Activated T-helper 17 cell treated with anti-CD3 and anti-CD28 coated beads, Interleukin-2, amount 50 U/mL, for 72 hours (primary cell): ENCODE measurements around the gene PGAP1. TPM values are rescaled to one million over a fixed set of nuclear protein-coding genes. Genes with fewer than 3 reads are reported as not detected.

Experiments used
- ATAC-seq: fragments of 150-1000 bp; cut with Tn5 transposase; replicated peaks from 2 replicates; pipeline ENCODE4 v1.10.0; 2021; ENCODE audit warnings: mild to moderate bottlenecking, moderate library complexity
- H3K27ac Mint-ChIP-seq: one replicate; pipeline ENCODE4 v1.8.0; 2022; ENCODE audit warnings: mixed read lengths
- H3K27me3 Mint-ChIP-seq: one replicate; pipeline ENCODE4 v1.8.0; 2022; ENCODE audit warnings: mixed read lengths
- H3K36me3 Mint-ChIP-seq: one replicate; pipeline ENCODE4 v1.8.0; 2022; ENCODE audit warnings: low read depth, mild to moderate bottlenecking, mixed read lengths
- H3K4me1 Mint-ChIP-seq: one replicate; pipeline ENCODE4 v1.8.0; 2022; ENCODE audit warnings: mixed read lengths
- H3K4me3 Mint-ChIP-seq: one replicate; pipeline ENCODE4 v1.8.0; 2022; ENCODE audit warnings: mild to moderate bottlenecking, mixed read lengths
- H3K9me3 Mint-ChIP-seq: one replicate; pipeline ENCODE4 v1.8.0; 2022; ENCODE audit warnings: mixed read lengths
- total RNA-seq, 2 donors: library from RNA; stranded (reverse); gene quantifications; one replicate each; pipeline ENCODE4 v1.2.3, GENCODE V29; 2022

The PGAP1 gene
- total RNA-seq, 2 donors from 2014 or later: 41.6 to 44.8 TPM

GRCh38 chr2:196887431-196887830 is 39.1 kb downstream of the PGAP1 start:
- no peaks in the 10 kb centered on the region for H3K9me3 Mint-ChIP-seq
- H3K27me3 Mint-ChIP-seq: no peaks in the 10 kb centered on the region
- H3K4me3 Mint-ChIP-seq: no peak overlapping the region
- H3K36me3 Mint-ChIP-seq: peaks cover 92% of the 10 kb centered on the region
- ATAC-seq: no peak
- H3K4me1 Mint-ChIP-seq: no peaks in the 10 kb centered on the region
- H3K27ac Mint-ChIP-seq: no peak overlapping the region

GRCh38 chr2:196884368-196884767 is 42.1 kb downstream of the PGAP1 start:
- H3K4me1 Mint-ChIP-seq: no peaks in the 10 kb centered on the region
- H3K27ac Mint-ChIP-seq: no peak overlapping the region
- peaks cover 90% of the 10 kb centered on the region for H3K36me3 Mint-ChIP-seq
- no peak overlapping the region for H3K4me3 Mint-ChIP-seq
- no peak for ATAC-seq
- no peaks in the 10 kb centered on the region for H3K9me3 Mint-ChIP-seq
- no peaks in the 10 kb centered on the region for H3K27me3 Mint-ChIP-seq

GRCh38 chr2:196876364-196876763 is 50.1 kb downstream of the PGAP1 start:
- Mint-ChIP-seq H3K36me3 (peaks cover 73% of the 10 kb centered on the region), H3K4me3 (no peak overlapping the region), H3K4me1 (no peaks in the 10 kb centered on the region), H3K9me3 (no peaks in the 10 kb centered on the region), H3K27ac (no peak overlapping the region), H3K27me3 (no peaks in the 10 kb centered on the region)
- ATAC-seq: no peak

GRCh38 chr2:196875414-196875813 is 51.1 kb downstream of the PGAP1 start:
- no peak overlapping the region for H3K27ac Mint-ChIP-seq
- no peaks in the 10 kb centered on the region for H3K4me1 Mint-ChIP-seq
- no peaks in the 10 kb centered on the region for H3K9me3 Mint-ChIP-seq
- H3K4me3 Mint-ChIP-seq: no peak overlapping the region
- no peaks in the 10 kb centered on the region for H3K27me3 Mint-ChIP-seq
- ATAC-seq: peak; percentile 74
- H3K36me3 Mint-ChIP-seq: peaks cover 71% of the 10 kb centered on the region

DNA sequence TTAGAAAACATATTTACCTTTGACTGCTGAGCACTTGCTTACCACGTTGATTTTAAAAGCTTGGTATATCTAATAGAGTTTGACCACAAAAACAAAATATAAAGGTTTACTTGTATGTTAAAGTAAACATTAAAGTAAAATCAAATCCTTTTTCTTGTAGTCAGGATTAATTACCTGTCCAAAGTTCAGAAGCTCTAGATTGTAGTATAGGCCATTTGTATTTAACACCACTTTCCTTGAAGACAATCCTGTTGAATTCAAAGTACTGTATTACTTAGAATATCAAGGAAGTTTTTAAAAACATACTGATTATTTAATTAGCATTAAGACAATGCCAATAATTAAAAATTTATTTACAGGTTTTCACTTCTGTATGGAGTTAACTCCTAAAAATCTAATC is 53.0 kb downstream of the PGAP1 start:
- no peaks in the 10 kb centered on the region for H3K27me3 Mint-ChIP-seq
- no peak for ATAC-seq

GRCh38 chr2:196854629-196855028 is 71.9 kb downstream of the PGAP1 start:
- Mint-ChIP-seq H3K4me3 (no peak overlapping the region), H3K9me3 (peaks cover 5% of the 10 kb centered on the region), H3K4me1 (no peaks in the 10 kb centered on the region), H3K27ac (no peak overlapping the region), H3K27me3 (no peaks in the 10 kb centered on the region), H3K36me3 (peaks cover 81% of the 10 kb centered on the region)
- ATAC-seq: no peak

More for the DNA sequence above, 53.0 kb downstream of the PGAP1 start:
- Mint-ChIP-seq H3K27ac (no peak overlapping the region), H3K4me3 (no peak overlapping the region), H3K36me3 (peaks cover 65% of the 10 kb centered on the region), H3K9me3 (no peaks in the 10 kb centered on the region), H3K4me1 (no peaks in the 10 kb centered on the region)

GRCh38 chr2:196853301-196854087 is 73.0 kb downstream of the PGAP1 start:
- Mint-ChIP-seq H3K27ac (no peak overlapping the region), H3K4me3 (no peak overlapping the region), H3K36me3 (peaks cover 78% of the 10 kb centered on the region), H3K27me3 (no peaks in the 10 kb centered on the region), H3K9me3 (peaks cover 2% of the 10 kb centered on the region), H3K4me1 (no peaks in the 10 kb centered on the region)
- no peak for ATAC-seq

DNA sequence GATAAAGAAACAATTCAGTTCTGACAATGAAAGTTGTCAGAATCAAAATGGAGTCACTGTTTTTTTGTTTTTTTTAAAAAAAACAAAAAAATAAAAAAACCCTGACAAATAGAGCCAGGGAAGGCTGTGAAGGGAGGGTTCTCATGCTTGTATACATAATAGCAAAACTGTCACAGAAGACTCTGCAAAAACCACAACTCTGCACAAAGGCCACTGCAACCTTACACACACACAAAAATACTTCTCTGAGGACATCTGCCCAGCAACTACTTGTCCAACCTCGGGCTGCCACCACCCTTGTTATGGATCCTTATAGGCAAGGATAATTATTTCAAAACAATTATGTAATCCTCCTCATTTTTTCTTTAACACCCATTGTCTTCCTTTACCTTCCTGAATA is 75.4 kb downstream of the PGAP1 start:
- no peak overlapping the region for H3K4me3 Mint-ChIP-seq

DNA sequence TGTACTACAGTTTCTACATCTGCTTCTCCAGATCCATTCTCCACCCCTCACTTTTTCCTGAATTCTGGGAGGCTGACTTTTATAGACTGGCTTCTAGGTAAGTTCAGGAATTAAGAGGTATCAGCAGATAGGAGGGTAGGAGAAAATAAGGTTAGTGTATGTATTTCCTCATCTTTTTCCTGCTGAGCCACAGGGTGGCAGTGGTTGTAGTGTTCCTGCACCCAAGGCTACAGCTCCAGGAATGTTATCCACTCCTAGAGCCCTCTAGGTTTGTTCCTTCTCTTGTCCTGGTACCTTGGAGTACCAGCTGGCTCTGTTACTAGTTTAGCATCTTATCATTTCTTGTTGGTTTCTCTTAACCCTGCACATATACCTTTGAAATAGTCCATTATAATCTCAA is 76.6 kb downstream of the PGAP1 start:
- no peaks in the 10 kb centered on the region for H3K4me1 Mint-ChIP-seq
- no peak for ATAC-seq
- no peak overlapping the region for H3K4me3 Mint-ChIP-seq
- peaks cover 81% of the 10 kb centered on the region for H3K36me3 Mint-ChIP-seq
- no peaks in the 10 kb centered on the region for H3K27me3 Mint-ChIP-seq
- H3K9me3 Mint-ChIP-seq: no peaks in the 10 kb centered on the region
- H3K27ac Mint-ChIP-seq: peak overlapping the region; percentile 15

More for the DNA sequence above, 75.4 kb downstream of the PGAP1 start:
- Mint-ChIP-seq H3K36me3 (peaks cover 78% of the 10 kb centered on the region), H3K4me1 (no peaks in the 10 kb centered on the region), H3K27me3 (no peaks in the 10 kb centered on the region), H3K9me3 (no peaks in the 10 kb centered on the region), H3K27ac (peak overlapping the region; percentile 22)
- no peak for ATAC-seq

GRCh38 chr2:196846295-196846694 is 80.2 kb downstream of the PGAP1 start:
- H3K36me3 Mint-ChIP-seq: peaks cover 88% of the 10 kb centered on the region
- no peak for ATAC-seq
- H3K4me1 Mint-ChIP-seq: no peaks in the 10 kb centered on the region
- no peak overlapping the region for H3K27ac Mint-ChIP-seq
- H3K4me3 Mint-ChIP-seq: no peak overlapping the region
- no peaks in the 10 kb centered on the region for H3K9me3 Mint-ChIP-seq
- no peaks in the 10 kb centered on the region for H3K27me3 Mint-ChIP-seq

DNA sequence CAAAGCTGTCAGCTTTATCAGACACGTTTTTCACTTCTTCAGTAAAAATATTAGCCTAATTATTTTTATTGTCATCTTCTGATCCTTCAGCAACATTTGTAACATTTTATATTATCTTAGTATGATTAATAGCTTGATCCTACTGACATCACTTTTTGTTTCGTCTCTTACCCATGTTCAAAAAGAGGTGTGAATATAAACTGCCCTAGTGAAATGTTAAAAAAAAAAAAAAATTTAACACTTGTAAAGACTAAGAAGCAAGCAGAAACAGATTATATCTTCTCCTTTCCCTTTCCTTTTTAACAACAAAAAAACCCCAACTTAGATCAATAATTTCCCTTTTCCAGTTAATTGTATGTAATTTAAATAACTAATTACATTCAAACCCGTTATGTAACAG is 81.1 kb downstream of the PGAP1 start:
- no peaks in the 10 kb centered on the region for H3K27me3 Mint-ChIP-seq
- H3K27ac Mint-ChIP-seq: no peak overlapping the region
- no peaks in the 10 kb centered on the region for H3K4me1 Mint-ChIP-seq
- H3K9me3 Mint-ChIP-seq: no peaks in the 10 kb centered on the region
- no peak for ATAC-seq
- no peak overlapping the region for H3K4me3 Mint-ChIP-seq
- H3K36me3 Mint-ChIP-seq: peaks cover 93% of the 10 kb centered on the region

- Mint-ChIP-seq H3K4me3 (no peak overlapping the region), H3K4me1 (no peaks in the 10 kb centered on the region), H3K9me3 (no peaks in the 10 kb centered on the region), H3K36me3 (peaks cover 84% of the 10 kb centered on the region), H3K27ac (no peak overlapping the region), H3K27me3 (no peaks in the 10 kb centered on the region)
- no peak for ATAC-seq
Observed at GRCh38 chr2:196840171-196840570, 86.3 kb downstream of the PGAP1 start.

DNA sequence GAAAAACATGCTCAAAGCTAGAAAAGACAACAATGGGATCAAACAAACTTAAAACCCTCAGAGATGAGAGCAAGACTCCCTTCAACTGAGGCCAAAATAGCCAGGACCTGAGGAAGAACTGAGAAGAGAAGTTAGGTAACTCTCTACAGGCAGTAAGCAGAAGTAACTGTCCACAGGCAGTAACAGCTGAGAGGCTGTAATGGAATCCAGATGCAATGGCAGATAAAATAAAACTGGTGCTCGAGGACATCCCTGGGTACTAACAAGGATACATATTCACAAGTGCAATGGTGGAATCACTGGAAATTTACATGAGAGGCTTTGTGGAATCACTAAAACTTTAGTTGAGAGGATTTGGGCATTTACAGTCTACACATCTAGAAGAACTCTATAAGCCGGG is 86.9 kb downstream of the PGAP1 start:
- Mint-ChIP-seq H3K4me3 (no peak overlapping the region), H3K27me3 (no peaks in the 10 kb centered on the region), H3K4me1 (no peaks in the 10 kb centered on the region), H3K27ac (no peak overlapping the region), H3K9me3 (no peaks in the 10 kb centered on the region), H3K36me3 (peaks cover 79% of the 10 kb centered on the region)
- no peak for ATAC-seq

DNA sequence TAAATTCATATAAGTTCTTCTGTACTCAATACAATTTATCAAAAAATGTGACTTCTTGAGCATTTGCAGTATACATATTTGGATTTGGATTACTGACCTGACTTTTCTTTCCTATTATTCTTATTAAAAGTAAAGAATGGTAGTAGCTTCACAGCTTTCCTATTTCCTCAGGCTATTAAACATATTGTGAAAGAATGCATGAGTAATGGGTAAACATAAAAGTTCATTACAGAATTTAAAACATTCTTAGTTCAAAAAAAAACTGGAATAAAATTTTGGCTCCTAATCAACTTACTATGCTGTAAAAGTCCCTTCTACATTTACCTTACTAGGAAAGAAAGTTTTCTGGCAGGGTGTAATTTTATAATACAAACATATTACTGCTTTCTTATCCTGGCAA is 90.1 kb downstream of the PGAP1 start:
- peaks cover 51% of the 10 kb centered on the region for H3K36me3 Mint-ChIP-seq
- no peak overlapping the region for H3K4me3 Mint-ChIP-seq
- H3K27ac Mint-ChIP-seq: no peak overlapping the region
- H3K27me3 Mint-ChIP-seq: no peaks in the 10 kb centered on the region
- no peaks in the 10 kb centered on the region for H3K4me1 Mint-ChIP-seq
- ATAC-seq: no peak
- H3K9me3 Mint-ChIP-seq: no peaks in the 10 kb centered on the region

DNA sequence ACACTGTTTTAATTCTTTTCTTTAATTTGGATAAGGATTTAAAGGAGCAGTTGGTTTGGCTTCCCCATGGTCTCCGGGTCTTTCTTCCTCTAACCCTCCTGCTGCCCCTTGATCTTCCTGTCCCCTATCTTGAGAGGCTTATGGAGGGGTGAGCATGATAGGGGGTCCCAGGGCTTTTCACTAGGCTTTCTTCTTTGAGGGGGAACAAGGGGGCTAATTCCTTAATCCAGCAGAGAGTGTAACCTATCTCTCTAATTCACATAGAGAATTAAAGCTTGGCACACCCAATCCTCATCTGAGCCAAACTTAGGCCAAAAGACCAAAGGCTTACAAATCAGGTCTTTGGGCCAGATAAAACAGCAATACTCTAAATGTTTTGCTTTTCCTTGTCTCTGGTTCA is 95.8 kb downstream of the PGAP1 start:
- Mint-ChIP-seq H3K9me3 (no peaks in the 10 kb centered on the region), H3K27ac (no peak overlapping the region), H3K36me3 (no peaks in the 10 kb centered on the region), H3K4me1 (no peaks in the 10 kb centered on the region), H3K4me3 (no peak overlapping the region), H3K27me3 (no peaks in the 10 kb centered on the region)
- ATAC-seq: no peak
